Neural crest cell (in vitro differentiated cells): Measurements from ENCODE around the gene SLC37A1. TPM values are rescaled to one million over a fixed set of nuclear protein-coding genes. Genes with fewer than 3 reads are reported as not detected.

Experiments used
- DNase-seq: peaks from one replicate; pipeline ENCODE4 v3.0.0; 2021; ENCODE audit warnings: low read depth, mixed read lengths, low spot score
- H3K27ac Mint-ChIP-seq: one replicate; pipeline ENCODE4 v1.8.0; 2021; ENCODE audit warnings: mild to moderate bottlenecking, mixed read lengths; ENCODE audit not compliant: unreplicated experiment
- H3K27me3 Mint-ChIP-seq: 2 replicates; pipeline ENCODE4 v1.8.0; 2021; ENCODE audit warnings: low read depth, mild to moderate bottlenecking, mixed read lengths
- H3K36me3 Mint-ChIP-seq: 2 replicates; pipeline ENCODE4 v1.8.0; 2021; ENCODE audit warnings: low read depth, mild to moderate bottlenecking, mixed read lengths
- H3K4me1 Mint-ChIP-seq: 2 replicates; pipeline ENCODE4 v1.8.0; 2021; ENCODE audit warnings: mixed read lengths
- H3K4me3 Mint-ChIP-seq: one replicate; pipeline ENCODE4 v1.8.0; 2021; ENCODE audit warnings: mild to moderate bottlenecking, mixed read lengths
- H3K9me3 Mint-ChIP-seq: 2 replicates; pipeline ENCODE4 v1.8.0; 2021; ENCODE audit warnings: mixed read lengths
- CTCF ChIP-seq: fragments of 200-600 bp; sonication (generic); conservative IDR thresholded peaks from 2 replicates; pipeline ENCODE4 v1.5.0; 2021; ENCODE audit warnings: antibody characterized with exemption, mild to moderate bottlenecking
- total RNA-seq: library from RNA; stranded (reverse); gene quantifications from 2 replicates; pipeline ENCODE4 v1.2.1, GENCODE V29; 2021

The SLC37A1 gene
- total RNA-seq, 1 donor from 2014 or later, result 9.1 TPM

- no peak for DNase-seq
- Mint-ChIP-seq H3K27me3 (no peaks in the 10 kb centered on the region), H3K4me3 (no peak overlapping the region), H3K27ac (peak overlapping the region; percentile 11), H3K4me1 (peaks cover 5% of the 10 kb centered on the region), H3K36me3 (peaks cover 7% of the 10 kb centered on the region), H3K9me3 (peaks cover 4% of the 10 kb centered on the region)
- TF ChIP-seq CTCF, result no peak
These were observed 35.2 kb downstream of the SLC37A1 start for GRCh38 chr21:42548687-42549406.

- no peak overlapping the region for H3K4me3 Mint-ChIP-seq
- TF ChIP-seq CTCF, result no peak
- H3K4me1 Mint-ChIP-seq, result no peaks in the 10 kb centered on the region
- DNase-seq, result no peak
- peaks cover 4% of the 10 kb centered on the region for H3K9me3 Mint-ChIP-seq
- no peaks in the 10 kb centered on the region for H3K27me3 Mint-ChIP-seq
- peaks cover 7% of the 10 kb centered on the region for H3K36me3 Mint-ChIP-seq
- H3K27ac Mint-ChIP-seq, result no peak overlapping the region
These were observed 37.2 kb downstream of the SLC37A1 start for GRCh38 chr21:42550817-42551216.

GRCh38 chr21:42552407-42553336 lies 39.0 kb downstream of the SLC37A1 start:
- no peak for TF ChIP-seq CTCF
- no peak for DNase-seq
- H3K4me1 Mint-ChIP-seq, result no peaks in the 10 kb centered on the region

GRCh38 chr21:42553435-42553834 lies 39.8 kb downstream of the SLC37A1 start:
- no peak for DNase-seq
- Mint-ChIP-seq H3K4me1 (no peaks in the 10 kb centered on the region), H3K27ac (no peak overlapping the region), H3K4me3 (no peak overlapping the region), H3K9me3 (peaks cover 4% of the 10 kb centered on the region), H3K27me3 (no peaks in the 10 kb centered on the region), H3K36me3 (peaks cover 7% of the 10 kb centered on the region)
- TF ChIP-seq CTCF, result no peak

More at GRCh38 chr21:42552407-42553336, 39.0 kb downstream of the SLC37A1 start:
- peaks cover 7% of the 10 kb centered on the region for H3K36me3 Mint-ChIP-seq
- H3K27ac Mint-ChIP-seq, result no peak overlapping the region
- H3K9me3 Mint-ChIP-seq, result peaks cover 4% of the 10 kb centered on the region
- no peak overlapping the region for H3K4me3 Mint-ChIP-seq
- no peaks in the 10 kb centered on the region for H3K27me3 Mint-ChIP-seq

- H3K36me3 Mint-ChIP-seq, result peaks cover 7% of the 10 kb centered on the region
- no peaks in the 10 kb centered on the region for H3K27me3 Mint-ChIP-seq
- no peak overlapping the region for H3K27ac Mint-ChIP-seq
- TF ChIP-seq CTCF, result no peak
- no peaks in the 10 kb centered on the region for H3K4me1 Mint-ChIP-seq
- DNase-seq, result no peak
- peaks cover 4% of the 10 kb centered on the region for H3K9me3 Mint-ChIP-seq
- no peak overlapping the region for H3K4me3 Mint-ChIP-seq
These were observed 40.8 kb downstream of the SLC37A1 start for GRCh38 chr21:42554251-42554961.
